Mesenchymal stem cell (in vitro differentiated cells and primary cell): ENCODE results near the gene P2RX4.
"Not testable (repeated sequence)": the region's sequence is repeated elsewhere in the genome, so short reads cannot be mapped to it uniquely, and the experiment has no call there.

Source experiments
- DNase-seq: peaks from one replicate; pipeline ENCODE4 v3.0.0-alpha.2; 2013
- H2AFZ ChIP-seq: one replicate; pipeline ENCODE4 v1.6.1; 2013; ENCODE audit warnings: low read depth, mild to moderate bottlenecking, control low read depth, inconsistent platforms, low read length, moderate library complexity
- H2AK5ac ChIP-seq: 2 replicates; pipeline ENCODE4 v1.6.1; 2013; ENCODE audit warnings: low read length, moderate library complexity, mild to moderate bottlenecking, inconsistent platforms; ENCODE audit not compliant: severe bottlenecking
- H2BK120ac ChIP-seq: one replicate; pipeline ENCODE4 v1.6.1; 2013; ENCODE audit warnings: low read depth, mild to moderate bottlenecking, inconsistent platforms, low read length, moderate library complexity
- H2BK12ac ChIP-seq, 2 experiments: one replicate each; pipeline ENCODE4 v1.6.1; 2013; ENCODE audit warnings: inconsistent platforms in 2 of 2, low read length in 2 of 2, mild to moderate bottlenecking in 2 of 2, moderate library complexity in 2 of 2, control low read depth in 1 of 2
- H2BK15ac ChIP-seq: one replicate; pipeline ENCODE4 v1.6.1; 2013; ENCODE audit warnings: mild to moderate bottlenecking, low read depth, inconsistent platforms; ENCODE audit not compliant: poor library complexity, severe bottlenecking
- H2BK5ac ChIP-seq: 2 replicates; pipeline ENCODE4 v1.6.1; 2013; ENCODE audit warnings: low read depth, mild to moderate bottlenecking, low read length, control low read depth, inconsistent platforms; ENCODE audit not compliant: poor library complexity, severe bottlenecking
- H3K14ac ChIP-seq, 2 experiments: one replicate each; pipeline ENCODE4 v1.6.1; 2013; ENCODE audit warnings: inconsistent platforms in 2 of 2, low read length in 2 of 2, control low read depth in 1 of 2, mild to moderate bottlenecking in 1 of 2, moderate library complexity in 1 of 2
- H3K18ac ChIP-seq, 2 experiments: one replicate each; pipeline ENCODE4 v1.6.1; 2013; ENCODE audit warnings: inconsistent platforms in 2 of 2, low read length in 2 of 2, control low read depth in 1 of 2, low read depth in 1 of 2, mild to moderate bottlenecking in 1 of 2
- H3K23ac ChIP-seq, 2 experiments: one replicate each; pipeline ENCODE4 v1.6.1; 2013; ENCODE audit warnings: inconsistent platforms in 2 of 2, low read length in 2 of 2, mild to moderate bottlenecking in 2 of 2, moderate library complexity in 2 of 2, control low read depth in 1 of 2
- H3K27ac ChIP-seq: 2 replicates; pipeline ENCODE4 v1.5.1; 2013; ENCODE audit warnings: mild to moderate bottlenecking, moderate library complexity, low read length, control low read depth, inconsistent platforms; ENCODE audit not compliant: poor library complexity, severe bottlenecking
- H3K27me3 ChIP-seq, 2 experiments: 2 replicates each; pipeline versions ENCODE4 v1.6.1 to v1.7.0; 2013; ENCODE audit warnings: low read length in 2 of 2, mild to moderate bottlenecking in 2 of 2, moderate library complexity in 2 of 2, control low read depth in 1 of 2, inconsistent platforms in 1 of 2; ENCODE audit not compliant: control insufficient read depth in 1 of 2, insufficient read depth in 1 of 2
- H3K36me3 ChIP-seq, 2 experiments: 2 replicates each; pipeline versions ENCODE4 v1.6.1 to v1.7.0; 2013; ENCODE audit warnings: low read length in 2 of 2, control low read depth in 1 of 2, inconsistent platforms in 1 of 2, low read depth in 1 of 2, mild to moderate bottlenecking in 1 of 2; ENCODE audit not compliant: insufficient read depth in 2 of 2, control insufficient read depth in 1 of 2
- H3K4ac ChIP-seq, 2 experiments: one replicate each; pipeline ENCODE4 v1.6.1; 2013; ENCODE audit warnings: inconsistent platforms in 2 of 2, low read length in 2 of 2, mild to moderate bottlenecking in 2 of 2, moderate library complexity in 2 of 2, control low read depth in 1 of 2, low read depth in 1 of 2
- H3K4me1 ChIP-seq: 2 replicates; pipeline ENCODE4 v1.6.1; 2013; ENCODE audit warnings: low read depth, low read length, control low read depth; ENCODE audit not compliant: control insufficient read depth, insufficient read depth
- H3K4me2 ChIP-seq: 2 replicates; pipeline ENCODE4 v1.6.1; 2013; ENCODE audit warnings: low read length, mild to moderate bottlenecking, inconsistent platforms; ENCODE audit not compliant: poor library complexity, severe bottlenecking
- H3K4me3 ChIP-seq, 2 experiments: 2 replicates each; pipeline versions ENCODE4 v1.5.1 to v1.7.0; 2013; ENCODE audit warnings: low read length in 2 of 2, mild to moderate bottlenecking in 2 of 2, control low read depth in 1 of 2, low read depth in 1 of 2; ENCODE audit not compliant: insufficient read depth in 1 of 2
- H3K79me1 ChIP-seq: replicated peaks from 2 replicates; pipeline ENCODE4 v1.6.1; 2013; ENCODE audit warnings: mild to moderate bottlenecking, control low read depth, low read length, inconsistent platforms; ENCODE audit not compliant: poor library complexity, severe bottlenecking
- H3K9ac ChIP-seq: 2 replicates; pipeline ENCODE4 v1.7.0; 2013; ENCODE audit warnings: mild to moderate bottlenecking, low read length, moderate library complexity
- H3K9me3 ChIP-seq: 2 replicates; pipeline ENCODE4 v1.7.0; 2013; ENCODE audit warnings: mild to moderate bottlenecking, low read length; ENCODE audit not compliant: control insufficient read depth
- H4K8ac ChIP-seq: one replicate; pipeline ENCODE4 v1.6.1; 2013; ENCODE audit warnings: inconsistent platforms, mild to moderate bottlenecking, low read length, moderate library complexity
- H4K91ac ChIP-seq: one replicate; pipeline ENCODE4 v1.6.1; 2013; ENCODE audit warnings: mild to moderate bottlenecking, low read length, inconsistent platforms
- WGBS: methylation state at CpG from one replicate; pipeline ENCODE4 v1.1.7; 2013; ENCODE audit warnings: mixed read lengths; 5-methylcytosine and 5-hydroxymethylcytosine counted together

The P2RX4 gene

DNA sequence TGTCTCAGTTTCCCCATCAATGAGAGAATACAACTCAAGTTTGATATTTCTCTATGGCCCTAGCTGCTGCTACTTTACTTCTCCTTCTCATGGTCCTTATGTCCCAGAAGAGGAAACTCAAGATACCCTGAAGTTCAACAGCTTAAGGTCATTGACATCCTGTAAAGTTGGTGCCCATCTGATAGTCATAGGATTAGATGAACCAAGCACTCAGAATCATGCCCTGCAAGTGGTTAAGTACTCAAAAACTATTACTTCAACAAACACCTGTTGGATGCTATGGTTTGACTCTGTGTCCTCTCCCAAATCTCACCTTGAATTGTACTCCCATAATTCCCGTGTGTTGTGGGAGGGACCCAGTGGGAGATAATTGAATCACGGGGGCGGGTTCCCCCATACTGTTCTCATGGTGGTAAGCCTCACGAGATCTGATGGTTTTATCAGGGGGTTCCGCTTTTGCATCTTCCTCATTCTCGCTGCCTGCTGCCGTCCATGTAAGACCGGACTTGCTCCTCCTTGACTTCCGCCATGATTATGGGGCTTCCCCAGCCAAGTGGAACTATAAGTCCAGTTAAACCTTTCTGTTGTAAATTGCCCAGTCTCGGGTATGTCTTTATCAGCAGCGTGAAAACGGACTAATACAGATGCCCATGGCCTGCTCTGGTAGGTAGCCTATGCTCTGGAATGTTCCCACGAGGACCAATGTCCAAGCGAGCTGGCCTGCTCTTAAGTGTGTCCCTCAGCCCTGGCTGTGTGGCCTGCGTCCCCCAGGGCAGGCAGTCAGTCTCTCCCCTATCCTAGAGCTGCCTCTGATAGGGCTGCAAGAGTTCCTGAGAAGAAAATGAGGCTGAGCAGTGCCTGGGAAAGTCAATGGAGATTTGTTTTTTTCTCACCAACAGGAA, 68.5 kb downstream of the P2RX4 start:
- H4K91ac ChIP-seq: no peak overlapping the region
- peaks cover 7 to 26% of the 10 kb centered on the region in 2 experiments for H3K36me3 ChIP-seq
- H3K9me3 ChIP-seq: no peaks in the 10 kb centered on the region
- H3K79me1 ChIP-seq: peaks cover 17% of the 10 kb centered on the region
- H3K4me1 ChIP-seq: peaks cover 2% of the 10 kb centered on the region
- no peak for DNase-seq
- no peak overlapping the region for H3K14ac ChIP-seq
- no peak overlapping the region for H4K8ac ChIP-seq
- H2BK5ac ChIP-seq: no peak overlapping the region
- no peak overlapping the region for H3K4ac ChIP-seq
- no peak overlapping the region for H3K18ac ChIP-seq
- H2BK12ac ChIP-seq: no peak overlapping the region
- no peaks in the 10 kb centered on the region for H3K27me3 ChIP-seq
- H2BK15ac ChIP-seq: no peak overlapping the region
- H3K4me3 ChIP-seq: no peak overlapping the region
- no peak overlapping the region for H3K23ac ChIP-seq
- H3K9ac ChIP-seq: peak overlapping the region; percentile 74
- H2BK120ac ChIP-seq: no peak overlapping the region
- WGBS: 97% methylated on average over 15 of the region's 15 CpGs
- no peak overlapping the region for H2AFZ ChIP-seq
- no peak overlapping the region for H3K27ac ChIP-seq
- no peak overlapping the region for H3K4me2 ChIP-seq
- no peak overlapping the region for H2AK5ac ChIP-seq

DNA sequence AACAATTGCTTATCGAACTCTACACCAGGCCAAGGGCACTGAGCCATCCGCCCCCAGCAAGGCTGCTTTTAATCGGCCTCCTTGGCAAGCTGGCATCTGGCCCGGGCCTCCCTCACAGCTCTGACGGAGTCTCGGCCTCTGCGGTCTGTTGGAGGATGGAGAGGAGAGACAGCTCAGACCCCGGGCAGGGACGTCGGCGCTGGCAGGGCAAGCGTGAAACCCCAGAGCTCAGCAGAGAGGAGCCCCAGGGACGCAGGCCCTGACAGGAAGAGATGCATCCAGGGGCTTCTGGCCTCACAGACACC, 69.1 kb downstream of the P2RX4 start:
- H3K18ac ChIP-seq: no peak overlapping the region
- H2AFZ ChIP-seq: no peak overlapping the region
- H3K14ac ChIP-seq: no peak overlapping the region
- peaks cover 2% of the 10 kb centered on the region for H3K4me1 ChIP-seq
- H4K8ac ChIP-seq: no peak overlapping the region
- H2BK15ac ChIP-seq: no peak overlapping the region
- 95% methylated on average over 13 of the region's 13 CpGs for WGBS
- no peaks in the 10 kb centered on the region for H3K9me3 ChIP-seq
- H2BK5ac ChIP-seq: no peak overlapping the region
- H3K9ac ChIP-seq: peak overlapping the region; percentile 74
- no peak overlapping the region for H2AK5ac ChIP-seq
- no peak overlapping the region for H2BK12ac ChIP-seq
- DNase-seq: no peak
- H3K27me3 ChIP-seq: no peaks in the 10 kb centered on the region
- H3K4me3 ChIP-seq: peak overlapping the region in 1 of 2 experiments; percentile 45
- no peak overlapping the region for H3K23ac ChIP-seq
- H3K4me2 ChIP-seq: no peak overlapping the region
- no peak overlapping the region for H3K27ac ChIP-seq
- H4K91ac ChIP-seq: no peak overlapping the region
- H2BK120ac ChIP-seq: no peak overlapping the region
- peaks cover 20% of the 10 kb centered on the region for H3K79me1 ChIP-seq
- no peak overlapping the region for H3K4ac ChIP-seq
- peaks cover 1 to 23% of the 10 kb centered on the region in 2 experiments for H3K36me3 ChIP-seq

DNA sequence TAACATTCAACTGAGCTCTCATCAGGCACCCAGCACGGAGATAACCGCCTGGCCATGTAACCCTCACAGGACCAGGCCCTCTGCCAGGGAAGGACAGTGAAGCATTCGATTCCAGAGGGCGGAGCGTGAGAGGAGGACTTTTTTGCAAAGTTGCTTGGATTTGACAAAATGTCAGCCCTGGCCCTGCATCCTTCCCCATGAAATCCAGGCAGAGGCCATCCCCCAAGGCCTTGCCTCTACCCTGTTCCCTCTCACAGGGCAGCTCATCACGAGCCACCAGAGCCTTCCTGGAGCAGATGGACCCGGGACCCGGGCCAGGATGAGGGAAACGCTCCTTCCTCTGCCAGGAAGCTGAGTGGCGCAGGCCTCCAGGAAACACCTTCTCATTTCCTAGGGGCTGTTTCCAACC, 69.6 kb downstream of the P2RX4 start:
- Histone ChIP-seq H3K27me3 (no peaks in the 10 kb centered on the region), H3K27ac (no peak overlapping the region), H3K4ac (no peak overlapping the region), H2BK120ac (no peak overlapping the region), H4K8ac (no peak overlapping the region), H2BK12ac (no peak overlapping the region), H4K91ac (no peak overlapping the region), H3K4me2 (no peak overlapping the region), H2AK5ac (no peak overlapping the region), H3K18ac (no peak overlapping the region), H3K36me3 (peaks cover 0 to 19% of the 10 kb centered on the region in 2 experiments), H3K14ac (no peak overlapping the region), H3K9ac (peak overlapping the region; percentile 74), H3K23ac (no peak overlapping the region), H3K79me1 (peaks cover 17% of the 10 kb centered on the region), H3K4me1 (peaks cover 2% of the 10 kb centered on the region), H2BK15ac (no peak overlapping the region), H2AFZ (no peak overlapping the region), H3K4me3 (peak overlapping the region in 1 of 2 experiments; percentile 45), H3K9me3 (no peaks in the 10 kb centered on the region), H2BK5ac (no peak overlapping the region)
- no peak for DNase-seq
- 90% methylated on average over 10 of the region's 10 CpGs for WGBS

DNA sequence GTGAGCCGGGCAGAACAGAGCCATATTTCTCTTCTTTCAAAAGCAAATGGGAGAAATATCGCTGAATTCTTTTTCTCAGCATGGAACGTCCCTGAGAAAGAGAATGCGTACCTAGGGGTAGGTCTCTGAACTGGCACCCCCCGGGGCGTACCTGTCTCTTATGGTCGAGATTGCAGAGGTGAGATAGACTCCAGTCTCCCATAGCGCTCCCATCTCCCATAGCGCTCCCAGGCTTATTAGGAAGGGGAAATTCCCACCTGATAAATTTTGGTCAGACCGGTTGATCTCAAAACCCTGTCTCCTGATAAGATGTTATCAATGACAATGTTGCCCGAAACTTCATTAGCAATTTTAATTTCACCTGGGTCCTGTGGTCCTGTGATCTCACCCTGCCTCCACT, 70.6 kb downstream of the P2RX4 start:
- not testable (repeated sequence) for DNase-seq, H3K14ac ChIP-seq, H3K27me3 ChIP-seq, H4K91ac ChIP-seq, H3K27ac ChIP-seq, H3K9me3 ChIP-seq, H3K4me1 ChIP-seq, H2BK5ac ChIP-seq, H3K4me2 ChIP-seq, H3K9ac ChIP-seq, H3K4me3 ChIP-seq, H2AFZ ChIP-seq, H2BK15ac ChIP-seq, H2AK5ac ChIP-seq, H4K8ac ChIP-seq, H3K18ac ChIP-seq, H3K23ac ChIP-seq, H2BK12ac ChIP-seq, H3K4ac ChIP-seq, H2BK120ac ChIP-seq
- Histone ChIP-seq H3K79me1 (peaks cover 19% of the 10 kb centered on the region), H3K36me3 (peaks cover 0 to 19% of the 10 kb centered on the region in 2 experiments)
- WGBS: 76% methylated on average over 10 of the region's 11 CpGs
